IMR-90 (cell line): ENCODE measurements around the gene PUM2. TPM values are rescaled to one million over a fixed set of nuclear protein-coding genes. Genes with fewer than 3 reads are reported as not detected.

Experiments
- ATAC-seq: fragments of 200-7000 bp; cut with Tn5 transposase; 2 replicates; pipeline ENCODE4 v1.9.1; 2020; ENCODE audit warnings: low read depth, mild to moderate bottlenecking, moderate library complexity
- BruUV-seq: library from RNA; stranded (reverse); fragments of 400-500 nt; replicated peaks from 2 replicates; lab custom pipeline; 2021; lab: Mats Ljungman, UMichigan
- CTCF ChIA-PET: fragments of 300-600 bp; formaldehyde crosslinking; extraction: SDS; loops from one replicate; lab custom pipeline; 2021; ENCODE audit warnings: antibody characterized with exemption; lab: Yijun Ruan, JAX
- POLR2A ChIA-PET: fragments of 300-600 bp; sonication (Branson Sonifier 250); formaldehyde crosslinking; loops from one replicate; lab custom pipeline; 2022; ENCODE audit warnings: antibody characterized with exemption; ENCODE audit not compliant: unreplicated experiment; lab: Charles Lee
- DNase-seq: peaks from one replicate; pipeline ENCODE4 v3.0.0; 2013
- H2AFZ ChIP-seq: replicated peaks from 2 replicates; pipeline ENCODE3; 2013; ENCODE audit warnings: low read length, mild to moderate bottlenecking; ENCODE audit not compliant: poor library complexity
- H2AK5ac ChIP-seq: 2 replicates; pipeline ENCODE4 v1.6.1; 2013; ENCODE audit warnings: low read depth, low read length, inconsistent platforms
- H2AK9ac ChIP-seq: replicated peaks from 2 replicates; pipeline ENCODE3; 2013; ENCODE audit warnings: mild to moderate bottlenecking, low read depth, low read length, moderate library complexity; ENCODE audit not compliant: poor library complexity
- H2BK120ac ChIP-seq: 2 replicates; pipeline ENCODE4 v1.6.1; 2013; ENCODE audit warnings: low read depth, low read length, inconsistent platforms
- H2BK15ac ChIP-seq: 3 replicates; pipeline ENCODE4 v1.6.1; 2013; ENCODE audit warnings: low read depth, low read length, inconsistent platforms
- H2BK20ac ChIP-seq: 2 replicates; pipeline ENCODE4 v1.6.1; 2013; ENCODE audit warnings: low read depth, mild to moderate bottlenecking, inconsistent platforms, low read length, moderate library complexity
- H2BK5ac ChIP-seq: 2 replicates; pipeline ENCODE4 v1.6.1; 2013; ENCODE audit warnings: mild to moderate bottlenecking, low read depth, low read length, inconsistent platforms; ENCODE audit not compliant: poor library complexity, severe bottlenecking
- H3K14ac ChIP-seq: replicated peaks from 2 replicates; pipeline ENCODE4 v1.6.1; 2013; ENCODE audit warnings: low read depth, low read length, inconsistent platforms
- H3K18ac ChIP-seq: 2 replicates; pipeline ENCODE4 v1.6.1; 2013; ENCODE audit warnings: low read depth, low read length, control low read depth
- H3K23ac ChIP-seq: 2 replicates; pipeline ENCODE4 v1.6.1; 2013; ENCODE audit warnings: low read depth, low read length, inconsistent platforms
- H3K27ac ChIP-seq: 2 replicates; pipeline ENCODE4 v1.5.1; 2013; ENCODE audit warnings: mild to moderate bottlenecking, control low read depth, low read length; ENCODE audit not compliant: insufficient read depth
- H3K27me3 ChIP-seq: 2 replicates; pipeline ENCODE4 v1.6.1; 2013; ENCODE audit warnings: low read length; ENCODE audit not compliant: control insufficient read depth, insufficient read depth
- H3K36me3 ChIP-seq: 2 replicates; pipeline ENCODE4 v1.6.1; 2013; ENCODE audit warnings: low read length, mixed read lengths; ENCODE audit not compliant: control insufficient read depth, insufficient read depth
- H3K4ac ChIP-seq: 2 replicates; pipeline ENCODE4 v1.6.1; 2013; ENCODE audit warnings: low read depth, low read length, inconsistent platforms
- H3K4me1 ChIP-seq: 2 replicates; pipeline ENCODE4 v1.6.1; 2013; ENCODE audit warnings: low read length, mixed read lengths; ENCODE audit not compliant: control insufficient read depth, insufficient read depth
- H3K4me2 ChIP-seq: 2 replicates; pipeline ENCODE4 v1.6.1; 2013; ENCODE audit warnings: low read depth, mild to moderate bottlenecking, control low read depth, low read length, moderate library complexity
- H3K4me3 ChIP-seq: 2 replicates; pipeline ENCODE4 v1.5.1; 2013; ENCODE audit warnings: low read depth, mild to moderate bottlenecking, control low read depth, low read length, moderate library complexity; ENCODE audit not compliant: insufficient read depth
- H3K56ac ChIP-seq: 2 replicates; pipeline ENCODE4 v1.6.1; 2013; ENCODE audit warnings: low read length, inconsistent platforms; ENCODE audit not compliant: insufficient read depth; ENCODE audit errors: extremely low read depth
- H3K79me1 ChIP-seq, 2 experiments: 2 replicates each; pipeline ENCODE4 v1.6.1; 2013; ENCODE audit warnings: low read length in 2 of 2, inconsistent platforms in 1 of 2, low read depth in 1 of 2
- H3K9ac ChIP-seq: 2 replicates; pipeline ENCODE4 v1.6.1; 2013; ENCODE audit warnings: low read depth, low read length, control low read depth
- H3K9me1 ChIP-seq: 2 replicates; pipeline ENCODE4 v1.6.1; 2013; ENCODE audit warnings: low read length, inconsistent platforms; ENCODE audit not compliant: insufficient read depth
- H3K9me3 ChIP-seq: 2 replicates; pipeline ENCODE4 v1.6.1; 2013; ENCODE audit warnings: low read length; ENCODE audit not compliant: control insufficient read depth, insufficient read depth
- H4K20me1 ChIP-seq: 2 replicates; pipeline ENCODE4 v1.6.1; 2013; ENCODE audit warnings: low read length, inconsistent platforms; ENCODE audit not compliant: insufficient read depth
- H4K5ac ChIP-seq: 2 replicates; pipeline ENCODE4 v1.6.1; 2013; ENCODE audit warnings: mild to moderate bottlenecking, low read depth, low read length, control low read depth
- H4K8ac ChIP-seq, 2 experiments: 2 replicates each; pipeline ENCODE4 v1.6.1; 2013; ENCODE audit warnings: low read depth in 2 of 2, low read length in 2 of 2, control low read depth in 1 of 2, inconsistent platforms in 1 of 2
- H4K91ac ChIP-seq: 2 replicates; pipeline ENCODE4 v1.6.1; 2013; ENCODE audit warnings: low read depth, low read length, inconsistent platforms; ENCODE audit not compliant: insufficient read depth
- BHLHE40 ChIP-seq: fragments of 150-350 bp; IDR thresholded peaks from 2 replicates; pipeline ENCODE4 v1.6.1; 2016; ENCODE audit warnings: mild to moderate bottlenecking, low read depth, low read length
- CEBPB ChIP-seq: IDR thresholded peaks from 2 replicates; pipeline ENCODE4 v1.6.1; 2012; ENCODE audit warnings: low read depth, low read length, improper control_type of control experiment
- CHD1 ChIP-seq: IDR thresholded peaks from 2 replicates; pipeline ENCODE4 v1.6.1; 2012; ENCODE audit warnings: low read depth, low read length, improper control_type of control experiment
- FOS ChIP-seq: fragments of 150-350 bp; IDR thresholded peaks from 2 replicates; pipeline ENCODE4 v1.6.1; 2016; ENCODE audit warnings: low read depth, low read length
- MAFK ChIP-seq: IDR thresholded peaks from 2 replicates; pipeline ENCODE4 v1.6.1; 2012; ENCODE audit warnings: low read depth, low read length, improper control_type of control experiment
- MAZ ChIP-seq: IDR thresholded peaks from 2 replicates; pipeline ENCODE4 v1.6.1; 2012; ENCODE audit warnings: low read depth, mild to moderate bottlenecking, low read length, improper control_type of control experiment, moderate library complexity, borderline replicate concordance
- MXI1 ChIP-seq: IDR thresholded peaks from 2 replicates; pipeline ENCODE4 v1.6.1; 2012; ENCODE audit warnings: low read depth, mild to moderate bottlenecking, low read length, moderate library complexity, borderline replicate concordance
- NFE2L2 ChIP-seq: fragments of 150-350 bp; IDR thresholded peaks from 2 replicates; pipeline ENCODE4 v1.6.1; 2016; ENCODE audit warnings: low read depth, mild to moderate bottlenecking, low read length
- POLR2A ChIP-seq: IDR thresholded peaks from 2 replicates; pipeline ENCODE4 v1.6.1; 2012; ENCODE audit warnings: mild to moderate bottlenecking, low read depth, low read length
- RAD21 ChIP-seq: IDR thresholded peaks from 2 replicates; pipeline ENCODE4 v1.6.1; 2012; ENCODE audit warnings: low read length, improper control_type of control experiment
- RCOR1 ChIP-seq: IDR thresholded peaks from 2 replicates; pipeline ENCODE4 v1.6.1; 2012; ENCODE audit warnings: mild to moderate bottlenecking, low read length, improper control_type of control experiment; ENCODE audit not compliant: insufficient replicate concordance
- RFX5 ChIP-seq: IDR thresholded peaks from 2 replicates; pipeline ENCODE4 v1.8.0; 2012; ENCODE audit warnings: low read depth, mild to moderate bottlenecking, low read length, moderate library complexity
- SMC3 ChIP-seq: fragments of 150-350 bp; IDR thresholded peaks from 2 replicates; pipeline ENCODE4 v1.6.1; 2016; ENCODE audit warnings: low read depth, mild to moderate bottlenecking, antibody characterized with exemption, low read length, moderate library complexity
- WGBS, 2 experiments: methylation state at CpG; one replicate each; pipeline versions ENCODE4 v1.1.5 to v1.1.7; 2013; ENCODE audit warnings: missing lambda C conversion rate in 2 of 2; ENCODE audit not compliant: insufficient read length in 1 of 2; ENCODE audit errors: extremely low coverage in 2 of 2; 5-methylcytosine and 5-hydroxymethylcytosine counted together
- dilution Hi-C: fragments of 300-500 bp; cut with HindIII; formaldehyde crosslinking; loops from one replicate; pipeline ENCODE4 v1.14.3; 2018; ENCODE audit warnings: low sequenced_read_pairs; ENCODE audit not compliant: unreplicated experiment
- in situ Hi-C: fragments of 300-500 bp; cut with MboI; formaldehyde crosslinking; loops from 3 replicates; pipeline ENCODE4 v1.14.3; 2019; ENCODE audit warnings: low sequenced_read_pairs, inconsistent platforms, mixed read lengths
- intact Hi-C: fragments of 100-400 bp; cut with micrococcal nuclease; formaldehyde crosslinking; loops from 2 replicates; pipeline ENCODE4 v1.10.0; 2022
- polyA plus RNA-seq, 3 experiments: library from polyadenylated mRNA; depleted of rRNA; stranded (reverse); fragments of >200 nt; gene quantifications; 2 replicates each; pipeline ENCODE4 v1.2.3, GENCODE V29; 2012; ENCODE audit warnings: low replicate concordance in 1 of 3
- total RNA-seq: library from RNA; depleted of rRNA; stranded (reverse); fragments of >200 nt; gene quantifications from 2 replicates; pipeline ENCODE4 v1.2.3, GENCODE V29; 2012
- TF ChIP-seq, protein P1 (sequence below): conservative IDR thresholded peaks from 2 replicates; pipeline ENCODE4 v1.5.1; 2012; ENCODE audit warnings: mild to moderate bottlenecking, low read depth, low read length, improper control_type of control experiment
- TF ChIP-seq, protein P2 (sequence below): fragments of 150-350 bp; IDR thresholded peaks from 2 replicates; pipeline ENCODE4 v1.6.1; 2016; ENCODE audit warnings: low read depth, mild to moderate bottlenecking, low read length, moderate library complexity, borderline replicate concordance
- TF ChIP-seq, protein P3 (sequence below): fragments of 150-350 bp; IDR thresholded peaks from 2 replicates; pipeline ENCODE4 v1.6.1; 2017; ENCODE audit warnings: mild to moderate bottlenecking, antibody characterized with exemption, low read length, low read depth

The PUM2 gene
- total and polyA plus RNA-seq, 2 of the 4 experiments (the other 2 are of a cell fraction), result 18.8 to 38.4 TPM

DNA sequence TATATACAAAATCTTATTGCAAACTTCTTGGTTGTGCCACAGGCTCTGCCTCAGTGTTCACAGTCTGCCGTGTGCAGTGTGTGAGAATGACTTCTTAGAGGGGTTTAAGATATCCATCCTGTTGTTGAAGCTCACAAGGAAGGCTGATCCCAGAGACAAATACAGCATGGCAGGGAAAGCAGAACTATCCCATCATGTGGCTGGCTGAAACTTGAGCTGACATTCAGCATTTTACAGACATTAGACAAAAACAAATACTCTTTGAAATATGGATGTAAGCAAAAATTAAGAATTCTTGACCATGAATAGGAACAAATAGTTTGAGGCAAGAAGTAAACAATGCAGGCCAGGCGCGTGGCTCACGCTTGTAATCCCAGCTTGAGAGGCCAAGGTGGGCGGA, 12.9 kb upstream of the PUM2 start:
- POLR2A ChIA-PET, result no interaction called here
- no peak overlapping the region for H3K27ac ChIP-seq
- H3K79me1 ChIP-seq, result no peaks in the 10 kb centered on the region
- H3K4ac ChIP-seq, result no peak overlapping the region
- H4K8ac ChIP-seq, result no peak overlapping the region
- no peak overlapping the region for H3K4me3 ChIP-seq
- in situ Hi-C loops (no loop called here), intact Hi-C loops (no loop called here), dilution Hi-C loops (no loop called here)
- H3K9me3 ChIP-seq, result no peaks in the 10 kb centered on the region
- no peak overlapping the region for H2AK5ac ChIP-seq
- no peak overlapping the region for H2AK9ac ChIP-seq
- no peak overlapping the region for H3K9ac ChIP-seq
- DNase-seq (no peak), ATAC-seq (no peak)
- H2AFZ ChIP-seq, result no peak overlapping the region
- WGBS, 2 experiments, result no CpG with 5 or more reads among the region's 5 CpGs
- no peaks in the 10 kb centered on the region; the same call in 1 of the 2 replicates for H4K20me1 ChIP-seq
- no peak overlapping the region for H2BK15ac ChIP-seq
- no peak overlapping the region for H3K18ac ChIP-seq
- H3K4me1 ChIP-seq, result peaks cover 8% of the 10 kb centered on the region
- H2BK20ac ChIP-seq, result no peak overlapping the region
- H3K56ac ChIP-seq, result no peak overlapping the region
- CTCF ChIA-PET, result interaction anchor here (0.7 kb wide), 1 partner anchor 16 kb away, joined by 4 read pairs; no protein-coding TSS in a partner anchor
- H4K5ac ChIP-seq, result no peak overlapping the region
- no peak overlapping the region for H2BK120ac ChIP-seq
- no peak for TF ChIP-seq RAD21
- no peak for TF ChIP-seq BHLHE40
- no peak for TF ChIP-seq RCOR1
- no peak for TF ChIP-seq MXI1
- TF ChIP-seq, protein P1, sequence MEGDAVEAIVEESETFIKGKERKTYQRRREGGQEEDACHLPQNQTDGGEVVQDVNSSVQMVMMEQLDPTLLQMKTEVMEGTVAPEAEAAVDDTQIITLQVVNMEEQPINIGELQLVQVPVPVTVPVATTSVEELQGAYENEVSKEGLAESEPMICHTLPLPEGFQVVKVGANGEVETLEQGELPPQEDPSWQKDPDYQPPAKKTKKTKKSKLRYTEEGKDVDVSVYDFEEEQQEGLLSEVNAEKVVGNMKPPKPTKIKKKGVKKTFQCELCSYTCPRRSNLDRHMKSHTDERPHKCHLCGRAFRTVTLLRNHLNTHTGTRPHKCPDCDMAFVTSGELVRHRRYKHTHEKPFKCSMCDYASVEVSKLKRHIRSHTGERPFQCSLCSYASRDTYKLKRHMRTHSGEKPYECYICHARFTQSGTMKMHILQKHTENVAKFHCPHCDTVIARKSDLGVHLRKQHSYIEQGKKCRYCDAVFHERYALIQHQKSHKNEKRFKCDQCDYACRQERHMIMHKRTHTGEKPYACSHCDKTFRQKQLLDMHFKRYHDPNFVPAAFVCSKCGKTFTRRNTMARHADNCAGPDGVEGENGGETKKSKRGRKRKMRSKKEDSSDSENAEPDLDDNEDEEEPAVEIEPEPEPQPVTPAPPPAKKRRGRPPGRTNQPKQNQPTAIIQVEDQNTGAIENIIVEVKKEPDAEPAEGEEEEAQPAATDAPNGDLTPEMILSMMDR, result no peak
- no peak for TF ChIP-seq MAZ
- TF ChIP-seq CEBPB, result no peak
- TF ChIP-seq RFX5, result no peak
- TF ChIP-seq, protein P2, sequence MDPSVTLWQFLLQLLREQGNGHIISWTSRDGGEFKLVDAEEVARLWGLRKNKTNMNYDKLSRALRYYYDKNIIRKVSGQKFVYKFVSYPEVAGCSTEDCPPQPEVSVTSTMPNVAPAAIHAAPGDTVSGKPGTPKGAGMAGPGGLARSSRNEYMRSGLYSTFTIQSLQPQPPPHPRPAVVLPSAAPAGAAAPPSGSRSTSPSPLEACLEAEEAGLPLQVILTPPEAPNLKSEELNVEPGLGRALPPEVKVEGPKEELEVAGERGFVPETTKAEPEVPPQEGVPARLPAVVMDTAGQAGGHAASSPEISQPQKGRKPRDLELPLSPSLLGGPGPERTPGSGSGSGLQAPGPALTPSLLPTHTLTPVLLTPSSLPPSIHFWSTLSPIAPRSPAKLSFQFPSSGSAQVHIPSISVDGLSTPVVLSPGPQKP, result no peak
- TF ChIP-seq, protein P3, sequence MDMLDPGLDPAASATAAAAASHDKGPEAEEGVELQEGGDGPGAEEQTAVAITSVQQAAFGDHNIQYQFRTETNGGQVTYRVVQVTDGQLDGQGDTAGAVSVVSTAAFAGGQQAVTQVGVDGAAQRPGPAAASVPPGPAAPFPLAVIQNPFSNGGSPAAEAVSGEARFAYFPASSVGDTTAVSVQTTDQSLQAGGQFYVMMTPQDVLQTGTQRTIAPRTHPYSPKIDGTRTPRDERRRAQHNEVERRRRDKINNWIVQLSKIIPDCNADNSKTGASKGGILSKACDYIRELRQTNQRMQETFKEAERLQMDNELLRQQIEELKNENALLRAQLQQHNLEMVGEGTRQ, result no peak
- TF ChIP-seq CHD1, result no peak
- no peak for TF ChIP-seq NFE2L2
- TF ChIP-seq FOS, result no peak
- TF ChIP-seq SMC3, result no peak
- no peak for TF ChIP-seq POLR2A
- no peak for TF ChIP-seq MAFK
- H2BK5ac ChIP-seq, result no peak overlapping the region
- peaks cover 4% of the 10 kb centered on the region for H3K9me1 ChIP-seq
- no peak overlapping the region for H3K4me2 ChIP-seq
- no peak overlapping the region for H3K23ac ChIP-seq
- no peak overlapping the region for H4K91ac ChIP-seq
- no TSS peak for BruUV-seq
- H3K14ac ChIP-seq, result no peak overlapping the region
- H3K27me3 ChIP-seq, result no peaks in the 10 kb centered on the region
- H3K36me3 ChIP-seq, result no peaks in the 10 kb centered on the region
